ENCODE results near the gene MPC2.

The MPC2 gene

DNA sequence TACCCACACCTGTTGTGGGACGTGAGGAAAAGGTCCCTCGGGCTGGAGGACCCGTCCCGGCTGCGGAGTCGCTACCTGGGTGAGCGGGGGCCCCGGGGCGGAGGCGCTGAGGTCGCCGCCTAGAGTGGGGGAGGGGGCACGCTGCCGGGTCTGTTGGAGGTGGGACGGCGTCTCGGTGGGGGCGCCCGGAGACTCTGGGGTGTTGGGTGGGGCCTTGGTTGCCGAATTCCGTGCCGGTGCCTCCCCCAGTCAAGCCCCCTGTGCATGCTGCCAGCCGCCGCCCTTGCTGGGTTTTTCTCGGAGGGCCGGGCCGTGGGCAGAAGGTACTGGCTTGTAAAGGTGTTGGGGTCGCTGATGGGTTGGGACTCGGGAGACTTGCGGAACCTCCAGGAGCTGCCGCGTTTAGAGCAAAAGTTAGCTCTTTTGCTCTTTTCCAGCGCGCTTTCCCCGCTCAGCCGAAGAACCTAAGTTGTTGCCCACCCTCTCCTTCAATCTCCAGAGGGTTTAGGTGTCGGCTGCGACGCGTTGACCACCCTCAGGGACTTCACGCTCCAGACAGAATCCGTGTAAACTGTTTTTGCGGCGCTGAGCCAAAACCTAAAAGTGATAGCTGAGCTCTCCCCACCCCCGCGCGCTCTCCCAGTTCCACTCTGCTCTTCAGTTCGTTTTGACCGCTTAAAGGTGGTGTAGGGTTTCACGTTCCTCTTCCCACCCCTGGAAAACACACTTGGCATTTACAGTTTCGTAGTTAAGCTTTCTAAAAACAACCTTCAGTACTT is at the start of gene MPC2:
Gene MPC2, minus strand, starts transcription at position 143 of the 779 bp plus-strand sequence. CDS start 1,231 bp downstream, outside the sequence.
- peak in 1 of 2 donors; percentile 46 for DNase-seq (ENCODE audit: low read depth in 1 of 2, low spot score in 1 of 2)

- DNase-seq (ENCODE audit: low read depth in 1 of 2, low spot score in 1 of 2), result no peak
Measured at GRCh38 chr1:167984886-167985489, 48.1 kb upstream of the MPC2 start.

DNA sequence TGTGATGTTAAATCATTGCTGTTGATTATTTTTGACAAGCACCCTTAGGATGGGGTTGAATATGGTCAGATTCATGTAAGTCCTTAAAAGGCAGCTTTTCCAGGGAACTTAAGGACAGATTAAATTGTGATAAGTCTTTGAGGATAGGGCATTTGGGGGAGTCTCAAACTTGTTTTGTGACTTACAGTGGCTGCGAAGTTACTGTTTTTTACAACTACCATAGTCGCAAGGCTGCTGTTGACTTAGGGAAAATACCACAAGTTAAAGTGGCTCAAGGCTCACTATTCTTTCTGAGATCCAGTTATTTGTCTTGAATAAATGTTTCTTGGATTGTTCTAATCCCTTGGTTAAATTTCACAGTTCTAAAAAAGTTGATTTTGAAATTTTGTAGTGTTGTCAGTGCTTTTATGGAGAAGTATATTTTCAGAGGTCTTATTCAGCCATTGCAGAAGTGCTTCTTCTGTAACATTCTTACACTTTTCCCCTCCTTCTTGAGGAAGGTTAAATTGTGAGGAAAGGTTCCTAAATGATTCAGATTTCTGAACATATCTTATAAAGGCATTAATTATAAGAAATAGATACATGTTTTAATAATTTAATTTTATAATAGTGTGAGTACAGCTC is 47.0 kb upstream of the MPC2 start:
- DNase-seq (ENCODE audit: low read depth in 1 of 2, low spot score in 1 of 2), result no peak

DNA sequence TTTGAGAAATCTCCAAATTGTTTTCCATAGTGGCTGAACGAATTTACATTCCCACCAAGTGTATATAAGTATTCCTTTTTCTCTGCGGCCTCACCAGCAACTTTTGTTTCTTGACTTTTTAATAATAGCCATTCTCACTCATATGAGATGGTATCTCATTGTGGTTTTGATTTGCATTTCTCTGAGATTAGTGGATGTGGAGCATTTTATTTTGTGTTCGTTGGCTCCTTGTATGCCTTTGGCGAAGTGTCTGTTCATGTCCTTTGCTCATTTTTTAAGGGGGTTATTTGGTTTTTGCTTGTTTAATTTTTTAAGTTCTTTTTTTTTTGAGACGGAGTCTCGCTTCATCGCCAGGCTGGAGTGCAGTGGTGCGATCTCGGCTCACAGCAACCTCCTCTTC is 45.1 kb upstream of the MPC2 start:
- no peak for DNase-seq (ENCODE audit: low read depth in 1 of 2, low spot score in 1 of 2)

DNA sequence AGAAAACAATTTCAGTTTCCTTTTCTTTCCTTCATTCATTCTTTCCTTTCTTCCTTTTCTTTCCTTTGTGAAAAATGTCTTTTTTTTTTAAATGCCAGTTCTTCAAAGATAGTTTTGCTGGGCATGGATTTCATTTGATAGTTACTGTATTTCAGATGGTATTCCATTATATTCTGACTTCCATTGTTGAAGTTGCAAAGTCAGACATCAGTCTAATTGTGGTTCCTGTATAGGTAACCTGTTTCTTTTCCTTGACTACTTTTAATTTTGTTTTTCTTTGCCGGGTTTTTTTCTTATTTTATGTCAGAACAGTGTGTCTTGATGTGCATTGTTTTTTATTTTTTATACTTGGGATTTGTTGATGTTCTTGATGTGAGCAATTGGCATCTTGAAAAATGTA is 40.4 kb upstream of the MPC2 start:
- DNase-seq (ENCODE audit: low read depth in 1 of 2, low spot score in 1 of 2), result no peak

DNA sequence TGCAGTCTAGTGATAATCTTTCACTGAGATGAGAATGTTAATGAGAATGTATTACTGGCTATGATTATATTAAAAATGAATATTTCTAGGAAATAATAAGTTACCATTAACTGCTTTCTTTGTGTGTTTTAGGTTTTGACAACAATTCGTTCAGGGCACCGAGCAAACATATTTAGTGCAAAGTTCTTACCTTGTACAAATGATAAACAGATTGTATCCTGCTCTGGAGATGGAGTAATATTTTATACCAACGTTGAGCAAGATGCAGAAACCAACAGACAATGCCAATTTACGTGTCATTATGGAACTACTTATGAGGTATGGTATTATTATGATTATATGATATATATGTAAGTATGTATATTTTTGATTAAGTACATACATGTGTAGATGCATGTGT is 37.8 kb upstream of the MPC2 start:
- DNase-seq (ENCODE audit: low read depth in 1 of 2, low spot score in 1 of 2), result no peak

GRCh38 chr1:167973832-167974231 is 37.0 kb upstream of the MPC2 start:
- DNase-seq (ENCODE audit: low read depth in 1 of 2, low spot score in 1 of 2), result no peak

DNA sequence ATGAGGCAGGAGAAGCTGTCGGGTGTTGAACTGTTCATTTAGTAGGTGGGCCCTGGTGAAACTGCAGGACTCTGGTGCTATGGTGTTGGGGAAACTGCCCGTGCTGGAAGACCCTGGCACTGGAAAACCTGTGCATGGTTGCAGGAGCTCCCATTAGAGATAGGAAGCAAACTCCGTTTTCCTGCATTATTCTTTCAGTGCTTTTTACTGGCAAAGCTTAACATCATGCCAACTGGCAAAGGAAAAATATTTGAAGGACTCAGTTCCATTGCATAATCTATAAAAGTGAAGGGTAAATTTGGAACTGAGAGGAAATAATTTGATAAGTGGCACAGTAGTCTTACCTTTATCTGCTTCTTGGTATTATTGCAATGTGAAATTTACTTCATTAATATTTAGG is 31.7 kb upstream of the MPC2 start:
- DNase-seq (ENCODE audit: low read depth in 1 of 2, low spot score in 1 of 2), result no peak

DNA sequence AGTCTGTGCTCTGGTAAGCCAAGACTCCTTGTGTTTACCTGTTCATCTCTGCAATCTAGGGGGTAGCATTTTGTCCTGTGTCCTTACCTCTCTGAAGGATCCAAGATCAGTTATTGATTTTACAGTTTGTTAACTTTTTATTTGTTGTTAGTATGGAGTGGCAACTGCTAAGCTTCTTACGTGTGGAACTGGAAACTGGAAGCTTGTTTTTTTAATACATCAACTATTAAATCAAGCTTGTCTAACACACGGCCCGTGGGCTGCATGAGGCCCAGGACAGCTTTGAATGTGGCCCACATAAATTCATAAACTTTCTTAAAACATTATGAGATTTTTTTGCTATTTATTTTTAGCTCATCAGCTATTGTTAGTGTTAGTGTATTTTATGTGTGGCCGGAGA is 29.2 kb upstream of the MPC2 start:
- DNase-seq (ENCODE audit: low read depth in 1 of 2, low spot score in 1 of 2), result no peak

GRCh38 chr1:167964646-167965045 is 27.8 kb upstream of the MPC2 start:
- no peak for DNase-seq (ENCODE audit: low read depth in 1 of 2, low spot score in 1 of 2)

DNA sequence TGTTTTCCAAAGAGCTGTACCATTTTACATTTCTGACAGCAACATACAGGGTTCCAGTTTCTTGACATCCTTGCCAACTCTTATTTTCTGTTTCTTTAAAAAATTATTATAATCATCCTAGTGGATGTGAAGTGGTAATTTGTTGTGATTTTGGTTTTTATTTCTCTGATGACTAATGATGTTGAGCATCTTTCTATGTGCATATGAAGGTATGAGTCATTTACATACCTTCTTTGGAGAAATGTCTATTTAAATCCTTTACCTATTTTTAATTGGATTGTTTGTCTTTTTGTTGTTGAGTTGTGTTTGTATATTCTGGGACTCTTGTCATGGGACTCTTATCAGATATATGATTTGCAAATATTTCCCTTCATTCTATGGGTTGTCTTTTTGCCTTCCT is 20.8 kb upstream of the MPC2 start:
- no peak for DNase-seq (ENCODE audit: low read depth in 1 of 2, low spot score in 1 of 2)

DNA sequence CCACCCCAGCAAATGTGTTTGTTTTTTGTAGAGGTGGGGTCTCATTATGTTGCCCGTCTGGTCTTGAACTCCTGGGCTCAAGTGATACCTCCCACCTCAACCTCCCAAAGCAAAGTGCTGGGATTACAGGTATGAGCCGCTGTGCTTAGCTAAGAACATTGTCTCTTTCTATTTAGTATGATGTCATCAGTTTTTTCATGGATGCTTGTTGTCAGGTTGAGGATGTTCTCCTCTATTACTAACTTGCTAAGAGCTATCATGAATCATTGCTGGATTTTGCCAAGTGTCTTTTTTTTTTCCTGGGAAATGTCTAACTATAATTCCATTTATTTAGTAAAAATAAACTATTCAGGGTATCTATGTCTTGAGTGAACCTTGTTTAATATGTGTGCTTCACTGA is 19.0 kb upstream of the MPC2 start:
- no peak for DNase-seq (ENCODE audit: low read depth in 1 of 2, low spot score in 1 of 2)

- DNase-seq (ENCODE audit: low read depth in 1 of 2, low spot score in 1 of 2), result no peak
Measured at GRCh38 chr1:167950569-167950968, 13.7 kb upstream of the MPC2 start.

GRCh38 chr1:167949785-167950184 is 12.9 kb upstream of the MPC2 start:
- DNase-seq (ENCODE audit: low read depth in 1 of 2, low spot score in 1 of 2), result no peak

- no peak for DNase-seq (ENCODE audit: low read depth in 1 of 2, low spot score in 1 of 2)
Measured at GRCh38 chr1:167947733-167948132, 10.9 kb upstream of the MPC2 start.

DNA sequence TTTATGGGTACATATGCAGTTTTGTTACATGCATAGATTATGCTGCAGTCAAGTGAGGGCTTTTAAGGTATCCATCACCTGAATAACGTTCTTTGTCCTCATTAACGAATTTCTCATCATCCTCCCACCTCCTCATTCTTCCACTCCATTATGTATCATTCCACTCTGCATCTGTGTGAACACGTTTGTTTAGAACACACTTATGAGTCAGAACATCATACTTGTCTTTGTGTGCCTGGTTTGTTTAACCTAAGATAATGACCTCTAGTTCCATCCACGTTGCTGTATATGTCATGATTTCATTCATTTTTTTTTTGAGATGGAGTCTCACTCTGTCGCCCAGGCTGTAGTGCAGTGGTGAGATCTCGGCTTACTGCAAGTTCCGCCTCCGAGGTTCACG is 6.7 kb upstream of the MPC2 start:
- DNase-seq (ENCODE audit: low read depth in 1 of 2, low spot score in 1 of 2), result no peak

GRCh38 chr1:167940264-167940663 is 3.4 kb upstream of the MPC2 start:
- no peak for DNase-seq (ENCODE audit: low read depth in 1 of 2, low spot score in 1 of 2)

- DNase-seq (ENCODE audit: low read depth in 1 of 2, low spot score in 1 of 2), result no peak
Measured at GRCh38 chr1:167938080-167938636, 1.3 kb upstream of the MPC2 start.

DNA sequence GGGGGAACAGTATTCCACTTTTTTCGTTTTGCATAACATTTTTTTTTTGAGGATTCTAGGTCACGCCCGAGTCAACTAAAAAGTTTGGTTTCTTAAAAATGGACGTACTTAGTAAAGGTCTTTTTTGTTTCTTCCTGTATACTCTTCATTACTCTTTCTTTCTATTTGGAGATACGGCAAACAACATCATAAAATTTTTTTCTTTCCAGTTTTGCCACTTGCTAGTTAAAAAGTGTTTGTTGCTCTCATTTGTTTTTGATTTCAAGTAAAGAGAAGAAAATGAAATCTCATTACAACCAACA is 788 bp upstream of the MPC2 start:
- DNase-seq (ENCODE audit: low read depth in 1 of 2, low spot score in 1 of 2), result no peak

- peak; percentile 86 to 93 for DNase-seq (ENCODE audit: low read depth in 1 of 2, low spot score in 1 of 2)
Measured at GRCh38 chr1:167936068-167936929, 573 bp downstream of the MPC2 start, which contains the start of gene DCAF6. Gene DCAF6, plus strand, starts transcription at chr1:167936683. Its CDS starts 229 bp downstream, at chr1:167936912.

Measured in activated CD4-positive, alpha-beta T cell treated with anti-CD3 and anti-CD28 coated beads, Interleukin-2, amount 50 U/mL, for 24 hours (primary cell).